WTC11 (cell line): Measurements from ENCODE around the gene SIRPB2. TPM values are rescaled to one million over a fixed set of nuclear protein-coding genes. Genes with fewer than 3 reads are reported as not detected.

Experiments used
- ATAC-seq: fragments of 200-7000 bp; cut with Tn5 transposase; 2 replicates; pipeline ENCODE4 v1.10.0; 2021; ENCODE audit warnings: mild to moderate bottlenecking, moderate library complexity
- CTCF ChIA-PET: fragments of 300-600 bp; sonication (Branson Sonifier 250); formaldehyde crosslinking; loops from one replicate; lab custom pipeline; 2021; ENCODE audit warnings: antibody characterized with exemption; lab: Charles Lee
- POLR2A ChIA-PET: fragments of 350-600 bp; sonication (Branson Sonifier 250); formaldehyde crosslinking; loops from one replicate; lab custom pipeline; 2021; ENCODE audit warnings: antibody characterized with exemption; lab: Charles Lee
- DNase-seq: peaks from one replicate; pipeline ENCODE4 v3.0.0; 2021; ENCODE audit warnings: low spot score
- H3K27ac Mint-ChIP-seq: 2 replicates; pipeline ENCODE4 v1.8.0; 2021; ENCODE audit warnings: mixed read lengths
- H3K27me3 Mint-ChIP-seq: 2 replicates; pipeline ENCODE4 v1.8.0; 2021; ENCODE audit warnings: low read depth, mild to moderate bottlenecking, moderate library complexity, mixed read lengths
- H3K36me3 Mint-ChIP-seq: 2 replicates; pipeline ENCODE4 v1.8.0; 2021; ENCODE audit warnings: mixed read lengths
- H3K4me1 Mint-ChIP-seq: 2 replicates; pipeline ENCODE4 v1.8.0; 2022; ENCODE audit warnings: mixed read lengths
- H3K4me3 Mint-ChIP-seq: 2 replicates; pipeline ENCODE4 v1.8.0; 2021; ENCODE audit warnings: mild to moderate bottlenecking, moderate library complexity, mixed read lengths
- H3K9me3 Mint-ChIP-seq: 2 replicates; pipeline ENCODE4 v1.8.0; 2021; ENCODE audit warnings: mixed read lengths
- CBFB ChIP-seq: sonication (generic); formaldehyde crosslinking; IDR thresholded peaks from 2 replicates; pipeline ENCODE4 v1.8.1; 2022; ENCODE audit warnings: mild to moderate bottlenecking, low read depth, missing genetic modification reagents
- FOXK1 ChIP-seq: sonication (generic); formaldehyde crosslinking; IDR thresholded peaks from 2 replicates; pipeline ENCODE4 v1.8.0; 2022; ENCODE audit warnings: mild to moderate bottlenecking, moderate library complexity, missing genetic modification reagents
- GABPB1 ChIP-seq: sonication (generic); formaldehyde crosslinking; IDR thresholded peaks from 2 replicates; pipeline ENCODE4 v1.8.1; 2023; ENCODE audit warnings: mild to moderate bottlenecking, missing genetic modification reagents
- GTF2I ChIP-seq: fragments of 250-450 bp; sonication (Bioruptor Pico); conservative IDR thresholded peaks from 2 replicates; pipeline ENCODE4 v1.4.0; 2021; ENCODE audit warnings: mild to moderate bottlenecking
- HMGA2 ChIP-seq: fragments of 250-450 bp; sonication (Bioruptor Pico); IDR thresholded peaks from 2 replicates; pipeline ENCODE4 v1.4.0; 2021; ENCODE audit warnings: mild to moderate bottlenecking, moderate library complexity
- JAZF1 ChIP-seq: fragments of 250-450 bp; sonication (Bioruptor Pico); IDR thresholded peaks from 2 replicates; pipeline ENCODE4 v1.9.0; 2021; ENCODE audit warnings: moderate library complexity, mild to moderate bottlenecking, inconsistent platforms
- MYBL2 ChIP-seq: sonication (generic); formaldehyde crosslinking; IDR thresholded peaks from 2 replicates; pipeline ENCODE4 v1.8.1; 2023; ENCODE audit warnings: mild to moderate bottlenecking, moderate library complexity, missing genetic modification reagents
- ZNF219 ChIP-seq: sonication (generic); formaldehyde crosslinking; IDR thresholded peaks from 2 replicates; pipeline ENCODE4 v1.8.0; 2023; ENCODE audit warnings: missing genetic modification reagents, mild to moderate bottlenecking, borderline replicate concordance
- ZNF317 ChIP-seq: sonication (generic); formaldehyde crosslinking; IDR thresholded peaks from 2 replicates; pipeline ENCODE4 v1.8.1; 2023; ENCODE audit warnings: low read depth, mild to moderate bottlenecking, moderate library complexity, missing genetic modification reagents, borderline replicate concordance
- ZNF396 ChIP-seq: fragments of 250-450 bp; sonication (Bioruptor Pico); IDR thresholded peaks from 2 replicates; pipeline ENCODE4 v1.8.0; 2021; ENCODE audit warnings: mild to moderate bottlenecking, moderate library complexity, borderline replicate concordance
- ZNF423 ChIP-seq: fragments of 250-450 bp; sonication (Bioruptor Pico); IDR thresholded peaks from 2 replicates; pipeline ENCODE4 v2.1.2; 2022; ENCODE audit warnings: mild to moderate bottlenecking, moderate library complexity
- total RNA-seq: library from RNA; stranded (reverse); gene quantifications from 3 replicates; pipeline ENCODE4 v1.2.3, GENCODE V29; 2021
- TF ChIP-seq, protein P1 (sequence below): sonication (generic); formaldehyde crosslinking; IDR thresholded peaks from 2 replicates; pipeline ENCODE4 v1.8.1; 2022; ENCODE audit warnings: mild to moderate bottlenecking, moderate library complexity, missing genetic modification reagents
- TF ChIP-seq, protein P2 (sequence below): sonication (generic); formaldehyde crosslinking; IDR thresholded peaks from 2 replicates; pipeline ENCODE4 v1.8.1; 2022; ENCODE audit warnings: low read depth, missing genetic modification reagents, borderline replicate concordance
- TF ChIP-seq, protein P3 (sequence below): sonication (generic); formaldehyde crosslinking; IDR thresholded peaks from 2 replicates; pipeline ENCODE4 v1.8.0; 2023; ENCODE audit warnings: missing genetic modification reagents
- TF ChIP-seq, protein P4 (sequence below): sonication (generic); formaldehyde crosslinking; IDR thresholded peaks from 2 replicates; pipeline ENCODE4 v1.8.1; 2022; ENCODE audit warnings: low read depth, mild to moderate bottlenecking, moderate library complexity, missing genetic modification reagents, borderline replicate concordance
- TF ChIP-seq, protein P5 (sequence below): sonication (generic); formaldehyde crosslinking; IDR thresholded peaks from 2 replicates; pipeline ENCODE4 v1.8.0; 2022; ENCODE audit warnings: mild to moderate bottlenecking, missing genetic modification reagents
- TF ChIP-seq, protein P6 (sequence below): fragments of 250-450 bp; sonication (Bioruptor Pico); IDR thresholded peaks from 2 replicates; pipeline ENCODE4 v1.9.0; 2021; ENCODE audit warnings: moderate library complexity, mild to moderate bottlenecking, inconsistent platforms, borderline replicate concordance
- TF ChIP-seq, protein P7 (sequence below): sonication (generic); formaldehyde crosslinking; IDR thresholded peaks from 2 replicates; pipeline ENCODE4 v1.8.1; 2023; ENCODE audit warnings: mild to moderate bottlenecking, missing genetic modification reagents, moderate library complexity

Gene SIRPB2
- total RNA-seq, 1 experiment from 2014 or later = not detected

DNA sequence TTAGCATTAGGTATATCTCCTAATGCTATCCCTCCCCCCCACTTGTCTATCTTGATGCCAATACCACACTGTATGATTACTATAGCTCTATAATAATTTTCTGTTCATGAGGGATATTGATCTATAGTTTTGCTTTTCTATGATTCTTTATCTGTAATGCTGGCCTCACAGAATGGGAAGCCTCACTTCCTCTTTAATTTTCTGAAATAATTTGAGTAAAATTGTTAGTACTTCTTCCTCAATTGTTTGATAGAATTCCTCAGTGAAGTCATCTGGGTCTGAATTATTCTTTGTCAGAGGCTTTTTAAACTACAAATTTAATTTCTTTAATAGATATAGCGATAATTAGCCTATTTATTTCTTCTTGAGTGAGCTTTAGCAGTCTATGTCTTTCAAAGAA, 35.1 kb upstream of the SIRPB2 start:
- Mint-ChIP-seq H3K27me3 (peaks cover 5% of the 10 kb centered on the region), H3K9me3 (0 out of 2 replicates have a peak, but pooled peaks cover 5% of the 10 kb centered on the region), H3K36me3 (no peaks in the 10 kb centered on the region), H3K4me3 (no peak overlapping the region), H3K4me1 (no peaks in the 10 kb centered on the region), H3K27ac (no peak overlapping the region)
- ChIA-PET POLR2A (no interaction called here), CTCF (interaction anchor here (2.3 kb wide), 1 partner anchor 22 kb away, joined by 6 read pairs; no protein-coding TSS in a partner anchor)
- DNase-seq (no peak), ATAC-seq (no peak)
- no peak for TF ChIP-seq HMGA2 (CRISPR knock-in tag)
- TF ChIP-seq, protein P1, sequence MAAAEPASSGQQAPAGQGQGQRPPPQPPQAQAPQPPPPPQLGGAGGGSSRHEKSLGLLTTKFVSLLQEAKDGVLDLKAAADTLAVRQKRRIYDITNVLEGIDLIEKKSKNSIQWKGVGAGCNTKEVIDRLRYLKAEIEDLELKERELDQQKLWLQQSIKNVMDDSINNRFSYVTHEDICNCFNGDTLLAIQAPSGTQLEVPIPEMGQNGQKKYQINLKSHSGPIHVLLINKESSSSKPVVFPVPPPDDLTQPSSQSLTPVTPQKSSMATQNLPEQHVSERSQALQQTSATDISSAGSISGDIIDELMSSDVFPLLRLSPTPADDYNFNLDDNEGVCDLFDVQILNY (CRISPR knock-in tag) = no peak

DNA sequence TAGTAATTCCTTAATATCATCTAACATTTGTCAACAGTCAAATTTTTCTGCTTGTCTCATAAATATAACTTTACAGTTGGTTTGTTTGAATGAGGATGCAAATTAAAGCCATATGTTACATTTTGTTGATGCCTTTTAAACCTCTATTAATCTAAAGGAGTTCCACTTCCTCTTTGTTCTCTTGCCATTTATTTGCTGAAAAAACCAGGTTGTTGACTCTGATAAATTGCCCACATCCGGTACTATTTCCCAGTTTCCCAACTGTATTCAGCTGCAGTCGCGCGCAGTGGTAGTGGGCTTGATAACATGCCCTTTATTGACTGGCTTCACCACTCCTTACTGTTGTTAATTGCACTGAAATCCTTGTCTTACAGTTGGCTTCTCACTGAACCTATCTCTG, 32.8 kb upstream of the SIRPB2 start:
- ChIA-PET CTCF (no interaction called here), POLR2A (no interaction called here)
- Mint-ChIP-seq H3K36me3 (no peaks in the 10 kb centered on the region), H3K9me3 (0 out of 2 replicates have a peak, but pooled peaks cover 14% of the 10 kb centered on the region), H3K4me3 (no peak overlapping the region), H3K4me1 (no peaks in the 10 kb centered on the region), H3K27me3 (peaks cover 15% of the 10 kb centered on the region), H3K27ac (no peak overlapping the region)
- DNase-seq = no peak
- no peak for ATAC-seq
- TF ChIP-seq GABPB1 (CRISPR knock-in tag) (no peak), ZNF317 (no peak), FOXK1 (CRISPR knock-in tag) (no peak), ZNF396 (CRISPR knock-in tag) (no peak), ZNF423 (CRISPR knock-in tag) (no peak), JAZF1 (CRISPR knock-in tag) (no peak), GTF2I (CRISPR knock-in tag) (no peak), MYBL2 (CRISPR knock-in tag) (no peak), ZNF219 (no peak), CBFB (no peak)
- TF ChIP-seq, protein P2, sequence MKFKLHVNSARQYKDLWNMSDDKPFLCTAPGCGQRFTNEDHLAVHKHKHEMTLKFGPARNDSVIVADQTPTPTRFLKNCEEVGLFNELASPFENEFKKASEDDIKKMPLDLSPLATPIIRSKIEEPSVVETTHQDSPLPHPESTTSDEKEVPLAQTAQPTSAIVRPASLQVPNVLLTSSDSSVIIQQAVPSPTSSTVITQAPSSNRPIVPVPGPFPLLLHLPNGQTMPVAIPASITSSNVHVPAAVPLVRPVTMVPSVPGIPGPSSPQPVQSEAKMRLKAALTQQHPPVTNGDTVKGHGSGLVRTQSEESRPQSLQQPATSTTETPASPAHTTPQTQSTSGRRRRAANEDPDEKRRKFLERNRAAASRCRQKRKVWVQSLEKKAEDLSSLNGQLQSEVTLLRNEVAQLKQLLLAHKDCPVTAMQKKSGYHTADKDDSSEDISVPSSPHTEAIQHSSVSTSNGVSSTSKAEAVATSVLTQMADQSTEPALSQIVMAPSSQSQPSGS (CRISPR knock-in tag) = no peak
- TF ChIP-seq, protein P3, sequence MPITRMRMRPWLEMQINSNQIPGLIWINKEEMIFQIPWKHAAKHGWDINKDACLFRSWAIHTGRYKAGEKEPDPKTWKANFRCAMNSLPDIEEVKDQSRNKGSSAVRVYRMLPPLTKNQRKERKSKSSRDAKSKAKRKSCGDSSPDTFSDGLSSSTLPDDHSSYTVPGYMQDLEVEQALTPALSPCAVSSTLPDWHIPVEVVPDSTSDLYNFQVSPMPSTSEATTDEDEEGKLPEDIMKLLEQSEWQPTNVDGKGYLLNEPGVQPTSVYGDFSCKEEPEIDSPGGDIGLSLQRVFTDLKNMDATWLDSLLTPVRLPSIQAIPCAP (CRISPR knock-in tag) = no peak
- TF ChIP-seq, protein P4, sequence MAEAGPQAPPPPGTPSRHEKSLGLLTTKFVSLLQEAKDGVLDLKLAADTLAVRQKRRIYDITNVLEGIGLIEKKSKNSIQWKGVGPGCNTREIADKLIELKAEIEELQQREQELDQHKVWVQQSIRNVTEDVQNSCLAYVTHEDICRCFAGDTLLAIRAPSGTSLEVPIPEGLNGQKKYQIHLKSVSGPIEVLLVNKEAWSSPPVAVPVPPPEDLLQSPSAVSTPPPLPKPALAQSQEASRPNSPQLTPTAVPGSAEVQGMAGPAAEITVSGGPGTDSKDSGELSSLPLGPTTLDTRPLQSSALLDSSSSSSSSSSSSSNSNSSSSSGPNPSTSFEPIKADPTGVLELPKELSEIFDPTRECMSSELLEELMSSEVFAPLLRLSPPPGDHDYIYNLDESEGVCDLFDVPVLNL (CRISPR knock-in tag) = no peak
- TF ChIP-seq, protein P5, sequence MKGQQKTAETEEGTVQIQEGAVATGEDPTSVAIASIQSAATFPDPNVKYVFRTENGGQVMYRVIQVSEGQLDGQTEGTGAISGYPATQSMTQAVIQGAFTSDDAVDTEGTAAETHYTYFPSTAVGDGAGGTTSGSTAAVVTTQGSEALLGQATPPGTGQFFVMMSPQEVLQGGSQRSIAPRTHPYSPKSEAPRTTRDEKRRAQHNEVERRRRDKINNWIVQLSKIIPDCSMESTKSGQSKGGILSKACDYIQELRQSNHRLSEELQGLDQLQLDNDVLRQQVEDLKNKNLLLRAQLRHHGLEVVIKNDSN (CRISPR knock-in tag) = no peak
- TF ChIP-seq, protein P6, sequence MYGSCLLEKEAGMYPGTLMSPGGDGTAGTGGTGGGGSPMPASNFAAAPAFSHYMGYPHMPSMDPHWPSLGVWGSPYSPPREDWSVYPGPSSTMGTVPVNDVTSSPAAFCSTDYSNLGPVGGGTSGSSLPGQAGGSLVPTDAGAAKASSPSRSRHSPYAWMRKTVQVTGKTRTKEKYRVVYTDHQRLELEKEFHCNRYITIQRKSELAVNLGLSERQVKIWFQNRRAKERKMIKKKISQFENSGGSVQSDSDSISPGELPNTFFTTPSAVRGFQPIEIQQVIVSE (CRISPR knock-in tag) = no peak
- TF ChIP-seq, all 79 proteins: peak for 0

DNA sequence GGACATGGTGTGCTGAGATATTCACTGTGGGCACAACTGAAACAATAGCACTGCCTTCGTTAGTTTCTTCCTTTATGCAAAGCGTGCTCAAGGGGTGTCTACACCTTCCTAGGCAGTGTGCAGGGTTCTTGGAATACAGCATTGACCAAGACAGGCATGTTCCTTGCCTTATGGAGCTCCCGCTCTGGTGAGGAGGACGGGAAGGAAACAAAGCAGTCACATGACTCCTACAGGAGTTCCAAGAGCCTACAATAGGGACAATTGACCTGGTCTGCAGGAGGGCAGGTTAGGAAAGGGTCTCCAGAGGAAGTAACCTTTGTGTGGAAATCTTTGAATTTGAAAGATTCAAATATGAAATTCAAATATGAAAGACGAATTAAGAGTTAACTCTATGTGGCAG, 25.8 kb upstream of the SIRPB2 start:
- TF ChIP-seq, protein P6 (CRISPR knock-in tag) = no peak
- TF ChIP-seq, protein P7, sequence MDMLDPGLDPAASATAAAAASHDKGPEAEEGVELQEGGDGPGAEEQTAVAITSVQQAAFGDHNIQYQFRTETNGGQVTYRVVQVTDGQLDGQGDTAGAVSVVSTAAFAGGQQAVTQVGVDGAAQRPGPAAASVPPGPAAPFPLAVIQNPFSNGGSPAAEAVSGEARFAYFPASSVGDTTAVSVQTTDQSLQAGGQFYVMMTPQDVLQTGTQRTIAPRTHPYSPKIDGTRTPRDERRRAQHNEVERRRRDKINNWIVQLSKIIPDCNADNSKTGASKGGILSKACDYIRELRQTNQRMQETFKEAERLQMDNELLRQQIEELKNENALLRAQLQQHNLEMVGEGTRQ (CRISPR knock-in tag) = peak; percentile 62
- ATAC-seq = peak; percentile 34; the same call in 1 of the 2 replicates
- ChIA-PET POLR2A (no interaction called here), CTCF (interaction anchor here (0.7 to 1.0 kb wide), 2 partner anchors 13 to 16 kb away, joined by 3 to 4 read pairs; no protein-coding TSS in a partner anchor)
- H3K4me3 Mint-ChIP-seq = no peak overlapping the region
- peaks cover 31% of the 10 kb centered on the region for H3K27me3 Mint-ChIP-seq
- peaks cover 17% of the 10 kb centered on the region for H3K9me3 Mint-ChIP-seq
- H3K4me1 Mint-ChIP-seq = peaks cover 17% of the 10 kb centered on the region
- H3K27ac Mint-ChIP-seq = no peak overlapping the region
- DNase-seq = no peak
- no peaks in the 10 kb centered on the region for H3K36me3 Mint-ChIP-seq
